SKM-1 (cell line): ENCODE data around the gene TMEM139.
A peak's percentile ranks its signal among the peaks of the same experiment; 100 is the strongest.

Source experiments
- DNase-seq: peaks from one replicate; lab custom pipeline; 2025; ENCODE audit not compliant: unreplicated experiment; lab: John Stamatoyannopoulos, UW

Gene TMEM139

DNA sequence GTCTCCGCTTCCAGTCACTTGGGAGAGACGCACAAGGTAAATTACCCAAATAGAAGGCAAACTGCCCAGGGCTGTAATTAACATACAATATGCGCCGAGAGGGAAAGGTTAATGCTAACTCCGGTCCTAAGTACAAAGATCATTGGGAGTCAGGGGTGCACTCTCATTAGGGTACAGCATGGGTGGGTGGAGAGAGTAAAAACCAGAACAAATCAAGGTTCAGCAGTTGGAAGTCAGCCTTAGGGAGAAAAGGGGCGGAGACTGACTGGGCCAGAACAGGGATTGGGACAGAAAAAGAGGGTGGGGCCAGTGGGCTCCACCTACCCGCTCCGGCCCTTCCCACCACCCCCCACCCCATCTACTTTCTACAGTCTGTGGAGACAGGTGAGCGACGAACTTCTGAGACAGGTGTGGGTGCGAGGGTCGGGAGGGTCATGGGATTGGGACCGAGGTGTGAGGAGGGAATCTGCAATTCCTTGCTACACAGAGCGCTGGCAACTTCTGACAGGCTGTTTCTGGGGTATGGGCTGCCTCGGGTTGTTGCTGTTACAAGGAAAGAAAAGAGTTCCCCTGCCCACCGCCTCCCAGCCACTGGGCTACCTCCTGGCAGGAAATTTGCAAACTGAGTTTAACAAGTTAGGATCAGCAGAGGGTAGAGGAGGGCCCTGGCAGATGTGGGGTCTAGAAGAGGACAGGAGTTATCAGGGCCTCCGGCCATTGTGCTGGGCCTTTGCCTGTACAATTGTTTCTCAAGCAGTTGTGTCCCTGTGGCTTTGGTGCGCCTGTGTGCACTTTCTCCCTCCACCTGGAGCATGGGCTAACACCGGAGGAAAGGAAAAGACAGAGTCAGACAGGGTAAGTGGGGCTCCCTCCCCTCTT, at the start of gene TMEM139:
Gene TMEM139 (plus strand): TSS at position 368 of the 879 bp plus-strand sequence. CDS start 1,000 bp downstream, outside the sequence.
- no peak for DNase-seq

DNA sequence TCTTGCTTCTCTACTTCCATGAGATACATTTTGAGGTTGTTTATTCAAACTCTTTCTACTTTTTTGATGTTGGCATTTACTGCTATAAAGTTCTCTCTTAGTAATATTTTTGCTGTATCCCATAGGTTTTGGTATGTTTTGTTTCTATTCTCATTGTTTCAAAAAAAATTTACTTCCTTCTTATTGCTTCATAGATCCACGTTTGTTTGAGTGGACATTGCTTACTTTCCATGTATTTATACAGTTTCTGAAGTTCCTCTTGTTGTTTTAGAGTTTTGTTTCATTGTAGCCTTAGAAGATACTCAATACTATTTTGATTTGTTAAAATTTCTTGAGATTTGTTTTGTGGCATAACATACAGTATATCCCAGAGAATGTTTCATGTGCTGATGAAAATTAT, 49.2 kb upstream of the TMEM139 start:
- DNase-seq = no peak

DNA sequence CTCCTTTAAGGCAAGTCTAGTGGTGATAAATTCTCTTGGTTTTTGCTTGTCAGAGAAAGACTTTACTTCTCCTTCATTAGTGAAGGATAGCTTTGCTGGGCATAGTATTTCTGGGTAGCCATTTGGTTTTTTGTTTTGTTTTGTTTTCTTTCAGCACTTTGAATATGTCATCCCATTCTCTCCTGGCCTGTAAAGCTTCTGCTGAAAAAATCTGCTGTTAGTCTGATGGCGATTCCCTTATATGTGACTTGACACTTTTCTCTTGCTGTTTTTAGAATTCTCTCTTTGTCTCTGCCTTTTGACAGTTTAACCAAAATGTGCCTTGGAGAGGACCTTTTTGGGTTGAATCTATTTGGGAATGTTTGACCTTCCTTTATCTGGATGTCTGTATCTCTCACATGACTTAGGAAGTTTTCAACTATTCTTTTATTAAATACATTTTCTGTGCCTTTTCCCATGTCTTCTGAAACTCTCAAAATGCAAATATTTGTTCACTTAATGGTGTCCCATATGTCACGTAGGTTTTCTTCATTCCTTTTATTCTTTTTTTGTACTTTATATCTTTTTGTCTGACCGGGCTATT, 48.3 kb upstream of the TMEM139 start:
- no peak for DNase-seq

DNA sequence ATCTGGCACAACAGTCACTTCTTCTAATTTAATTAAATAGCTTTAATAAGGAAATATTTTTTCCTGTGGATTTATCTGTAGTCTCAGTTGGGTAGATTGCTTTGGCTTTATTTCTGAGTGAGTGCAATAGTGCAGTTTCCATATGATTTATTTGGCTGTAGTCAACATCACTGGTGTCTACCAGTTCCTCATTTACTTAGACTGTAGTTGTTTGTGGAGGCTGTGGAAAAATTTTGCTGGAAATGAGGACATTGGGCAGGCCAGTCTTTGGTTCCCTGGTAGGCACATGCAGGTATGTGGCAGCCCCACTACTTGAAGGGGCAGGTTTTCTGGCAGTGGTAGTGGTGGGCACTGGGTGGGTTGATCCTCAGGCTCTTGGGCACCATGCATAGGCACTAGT, 47.4 kb upstream of the TMEM139 start:
- DNase-seq = no peak

DNA sequence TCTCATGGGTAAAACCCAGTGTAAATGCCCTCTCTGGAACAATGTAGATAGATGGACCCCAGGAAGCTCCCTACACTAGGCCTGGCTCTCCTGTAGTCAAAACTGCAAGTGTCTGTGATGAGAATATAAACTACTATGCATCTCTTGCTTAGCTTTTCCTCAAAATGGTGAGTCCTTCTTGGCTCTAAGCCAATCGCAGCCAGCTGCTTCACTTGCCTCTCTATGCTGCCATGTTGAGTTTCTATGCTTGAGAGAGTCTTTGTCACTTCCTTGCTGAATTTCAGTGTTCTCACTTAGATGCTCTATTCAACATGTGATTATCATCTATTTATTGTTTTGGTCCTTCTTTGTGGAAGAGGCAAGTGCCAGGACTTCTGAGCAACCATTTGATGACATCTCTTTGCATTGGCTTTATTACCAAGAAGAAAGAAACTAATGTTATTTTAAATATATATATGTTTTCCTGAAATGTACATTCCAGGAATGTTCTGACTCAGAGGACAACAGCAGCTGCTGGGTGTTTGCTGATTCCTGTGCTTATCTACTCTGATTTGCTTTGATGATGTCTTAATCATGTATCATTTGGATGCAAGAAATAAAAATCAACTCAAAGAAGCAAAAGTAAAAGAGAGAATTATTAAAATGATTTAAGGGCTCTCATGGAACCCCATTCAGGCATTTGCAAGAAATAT, 46.3 kb upstream of the TMEM139 start:
- DNase-seq = no peak

DNA sequence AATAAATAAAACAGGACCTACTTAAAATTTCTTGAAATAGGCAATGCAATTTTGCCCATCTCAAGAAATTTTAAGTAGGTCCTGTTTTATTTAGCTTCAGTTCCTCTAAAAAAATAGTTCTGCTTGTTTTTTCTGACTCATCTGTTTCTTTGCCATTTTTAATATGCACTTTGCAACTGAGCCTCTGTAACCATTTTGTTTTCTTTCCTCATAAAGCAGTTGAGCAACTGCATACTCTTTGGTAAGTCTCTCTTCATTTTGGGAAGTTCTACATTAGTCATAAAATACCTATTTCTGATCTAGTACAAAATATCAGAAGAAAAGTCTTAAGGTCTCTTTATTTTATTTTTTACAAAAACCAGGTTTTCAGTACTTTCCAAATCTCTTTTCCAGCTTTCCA, 44.9 kb upstream of the TMEM139 start:
- peak; percentile 86 for DNase-seq

DNA sequence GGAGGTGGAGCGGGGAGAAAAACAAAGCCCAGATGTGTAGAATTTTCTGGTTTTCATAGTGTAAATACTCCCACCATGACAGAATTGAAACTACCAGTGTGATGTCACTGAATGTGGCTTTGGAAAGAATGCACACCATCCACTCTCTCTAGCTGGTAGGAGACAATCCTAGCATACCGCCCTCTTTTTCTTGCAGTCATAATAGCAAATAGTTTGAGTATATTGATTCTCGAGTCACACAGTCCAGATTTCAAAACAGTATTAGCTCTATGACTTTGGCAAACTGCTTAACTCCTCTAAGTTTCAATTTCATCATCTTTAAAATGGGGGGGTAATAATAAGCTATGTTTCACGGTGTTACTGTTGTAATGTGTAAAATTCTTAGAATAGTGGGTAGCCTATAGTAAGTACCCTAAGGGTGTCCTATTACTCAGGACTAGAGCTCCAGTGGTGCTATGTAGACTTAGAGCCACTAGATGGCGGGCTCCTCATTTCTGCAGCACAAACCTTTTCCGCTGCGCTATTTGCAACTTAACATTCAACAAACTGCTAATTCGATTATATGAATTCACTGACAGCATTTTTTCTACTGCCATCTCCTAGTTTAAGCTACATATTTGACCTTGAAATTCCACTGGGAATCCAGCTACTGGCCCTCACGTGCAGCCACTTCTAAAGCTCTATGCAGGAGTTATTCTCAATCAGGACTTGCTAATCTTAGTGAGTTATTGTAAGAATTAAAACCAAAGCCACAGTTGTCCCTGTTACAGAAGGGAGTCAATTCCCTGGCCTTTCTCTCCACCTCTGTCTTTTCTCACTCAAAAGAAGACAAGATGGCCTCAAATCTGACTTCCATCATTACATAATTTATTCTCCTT, 44.2 kb upstream of the TMEM139 start:
- peak; percentile 66 for DNase-seq

DNA sequence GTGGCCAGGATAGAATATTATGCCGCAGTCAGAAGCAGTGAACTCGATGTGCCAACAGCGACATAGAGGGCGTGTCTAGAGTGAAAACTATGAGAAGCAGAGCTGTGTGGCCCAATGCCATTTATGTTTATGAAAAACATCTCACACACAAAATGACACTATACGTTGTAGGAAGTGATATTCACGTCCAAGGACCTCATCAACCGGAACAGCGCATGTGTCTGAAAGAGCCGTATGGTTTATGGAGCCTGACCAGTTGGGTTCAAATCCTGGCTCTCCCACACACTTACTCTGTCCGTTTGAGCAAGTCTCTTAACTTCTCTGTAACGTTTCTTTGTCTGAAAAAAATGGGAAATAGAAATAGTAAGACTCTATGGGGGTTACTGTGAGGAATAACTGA, 42.5 kb upstream of the TMEM139 start:
- DNase-seq = no peak

DNA sequence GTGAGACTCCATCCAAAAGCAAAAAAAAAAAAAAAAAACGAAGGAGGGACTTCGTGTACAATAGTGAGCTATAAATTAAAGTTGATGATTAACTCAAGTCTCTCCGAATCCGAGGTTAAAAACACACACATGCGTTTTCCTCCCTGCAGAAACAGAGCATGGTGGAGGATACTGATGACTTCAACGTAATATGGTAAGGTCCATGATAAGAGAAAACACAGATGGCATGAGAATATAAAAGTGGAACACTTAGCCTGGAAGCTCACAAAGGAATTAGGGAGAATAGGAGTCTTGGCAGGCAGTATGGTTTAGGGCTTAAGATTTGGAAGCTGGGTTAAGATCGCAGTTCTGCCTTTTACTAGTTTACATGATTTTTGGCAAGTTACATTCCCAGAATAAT, 41.6 kb upstream of the TMEM139 start:
- no peak for DNase-seq

DNA sequence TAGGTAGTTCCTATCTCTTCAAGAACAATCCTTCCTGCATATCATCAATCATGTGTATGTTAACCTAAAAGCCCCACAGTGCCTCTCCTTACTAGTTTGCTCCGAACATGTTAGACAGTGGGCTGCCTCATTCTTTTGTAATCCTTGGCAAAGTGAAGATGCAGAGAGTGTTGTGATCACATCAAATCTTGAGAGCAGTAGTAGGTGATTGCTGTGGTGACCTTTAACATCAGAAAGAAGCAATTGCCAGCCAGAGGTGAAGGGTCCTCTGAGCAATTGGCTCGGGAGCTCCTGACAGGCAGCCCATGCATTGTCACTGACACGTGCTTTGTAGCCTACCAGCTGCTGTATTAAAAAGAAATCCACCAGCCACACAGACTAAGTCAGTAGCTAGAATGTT, 41.1 kb upstream of the TMEM139 start:
- no peak for DNase-seq

DNA sequence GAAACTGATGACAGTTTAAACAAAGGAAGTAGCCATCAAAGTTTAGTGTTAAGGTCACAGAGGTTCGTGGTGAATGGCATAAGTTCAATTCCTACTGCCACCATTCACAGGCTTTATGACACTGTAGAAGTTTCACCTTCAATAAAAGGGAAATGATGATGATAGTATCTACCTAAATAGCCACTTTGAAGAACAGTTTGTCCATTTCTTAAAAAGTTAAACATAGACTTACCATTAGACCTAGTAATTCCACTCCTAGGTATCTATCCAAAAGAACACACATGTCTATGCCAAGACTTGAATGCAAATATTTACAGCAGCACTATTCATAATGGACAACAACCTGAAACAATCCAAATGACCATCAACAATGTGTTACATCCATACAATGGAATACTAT, 40.4 kb upstream of the TMEM139 start:
- DNase-seq = no peak

DNA sequence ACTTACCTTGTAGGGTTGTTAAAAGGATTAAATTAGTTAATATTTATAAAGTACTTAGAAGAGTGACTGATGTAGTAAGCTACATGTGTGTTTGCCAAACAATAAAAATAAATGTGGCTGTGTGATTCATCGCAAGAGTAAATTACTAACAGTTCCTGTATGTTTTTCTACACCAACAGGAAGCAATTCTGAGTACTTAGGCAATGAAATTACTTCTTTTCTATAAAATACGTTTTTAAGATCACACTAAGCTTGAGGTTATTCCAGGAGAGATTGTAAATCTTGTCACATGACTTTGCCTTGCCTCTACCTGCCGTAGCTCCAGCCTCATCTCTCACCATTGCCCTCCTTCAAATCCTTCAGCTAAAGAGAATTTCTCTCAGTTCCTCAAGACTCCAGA, 39.6 kb upstream of the TMEM139 start:
- DNase-seq = no peak

DNA sequence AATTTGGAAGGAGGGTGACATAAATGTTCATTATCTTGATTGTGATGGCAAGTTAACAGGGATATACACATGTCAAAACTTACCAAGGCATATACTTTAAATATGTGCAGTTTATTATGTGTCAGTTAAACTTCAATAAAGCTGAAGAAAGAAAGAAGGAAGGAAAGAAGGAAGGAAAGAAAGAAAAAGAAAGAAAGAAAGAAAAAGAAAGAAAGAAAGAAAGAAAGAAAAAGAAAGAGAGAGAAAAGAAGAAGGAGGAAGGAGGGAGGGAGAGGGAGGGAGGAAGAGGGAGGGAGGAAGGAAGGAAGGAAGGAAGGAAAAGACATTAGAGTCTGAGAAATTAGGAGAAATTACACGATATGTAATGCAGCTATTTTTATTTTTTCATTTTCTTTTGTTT, 37.4 kb upstream of the TMEM139 start:
- no peak for DNase-seq

DNA sequence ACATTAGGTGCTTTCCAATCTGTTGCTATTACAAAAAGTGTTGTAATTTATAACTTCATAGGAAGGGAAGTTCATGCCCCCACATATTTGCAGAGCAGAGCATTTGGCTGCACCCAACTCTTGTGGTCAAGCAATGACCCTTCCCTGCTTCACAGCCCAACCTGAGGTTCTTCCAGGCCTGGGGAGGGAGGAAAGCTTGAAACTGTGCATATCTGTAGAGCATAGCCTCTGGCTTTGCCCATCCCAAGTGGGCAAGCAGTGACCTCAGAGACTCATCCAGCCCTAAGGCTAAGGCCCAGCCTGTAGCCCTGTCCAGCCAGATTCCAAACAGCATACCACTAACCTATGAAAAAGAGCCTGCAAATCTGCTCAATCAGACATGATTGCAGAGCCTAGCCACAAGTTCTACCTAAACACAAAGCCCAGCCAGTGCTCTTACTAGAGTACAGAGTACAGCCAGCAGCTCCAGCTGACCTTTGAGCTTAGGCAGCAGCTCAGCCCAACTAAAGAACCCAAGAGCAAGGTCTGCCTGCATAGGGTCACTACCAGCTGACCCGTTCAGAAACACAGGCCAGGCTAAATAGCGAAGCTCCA, 35.9 kb upstream of the TMEM139 start:
- DNase-seq = no peak

DNA sequence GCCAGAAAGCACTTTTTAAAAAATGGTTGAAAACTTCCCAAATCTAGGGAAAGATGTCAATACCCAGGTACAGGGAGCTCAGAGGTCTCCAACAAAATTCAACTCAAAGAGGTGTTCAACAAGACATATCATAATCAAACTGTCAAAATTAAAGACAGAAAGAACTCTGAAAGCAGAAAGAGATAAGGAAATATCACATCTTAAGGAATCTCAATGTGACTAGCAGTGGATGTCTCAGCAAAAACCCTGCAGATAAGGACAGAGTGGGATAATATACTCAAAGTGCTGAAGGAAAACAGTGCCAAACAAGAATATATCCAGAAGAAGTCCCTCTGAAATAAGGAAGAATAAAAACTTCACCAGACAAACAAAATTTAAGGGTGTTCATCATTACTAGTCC, 34.6 kb upstream of the TMEM139 start:
- DNase-seq = no peak

DNA sequence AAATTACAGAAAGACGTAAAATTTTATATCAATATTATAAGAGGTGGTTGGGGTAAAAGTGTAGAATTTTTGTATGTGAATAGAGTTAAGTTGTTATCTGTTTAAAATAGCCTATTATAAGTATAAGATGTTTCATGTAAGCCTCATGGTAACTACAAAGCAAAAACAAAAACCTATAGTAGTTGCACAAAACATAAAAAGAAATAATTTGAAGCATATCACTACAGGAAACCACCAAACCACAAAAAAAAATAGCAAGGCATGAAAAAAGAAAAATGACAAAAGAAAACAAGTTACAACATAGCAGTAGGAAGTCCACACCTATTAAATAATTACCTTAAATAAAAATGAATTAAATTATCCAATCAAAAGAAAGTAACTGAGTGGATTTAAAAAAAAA, 33.9 kb upstream of the TMEM139 start:
- DNase-seq = no peak

DNA sequence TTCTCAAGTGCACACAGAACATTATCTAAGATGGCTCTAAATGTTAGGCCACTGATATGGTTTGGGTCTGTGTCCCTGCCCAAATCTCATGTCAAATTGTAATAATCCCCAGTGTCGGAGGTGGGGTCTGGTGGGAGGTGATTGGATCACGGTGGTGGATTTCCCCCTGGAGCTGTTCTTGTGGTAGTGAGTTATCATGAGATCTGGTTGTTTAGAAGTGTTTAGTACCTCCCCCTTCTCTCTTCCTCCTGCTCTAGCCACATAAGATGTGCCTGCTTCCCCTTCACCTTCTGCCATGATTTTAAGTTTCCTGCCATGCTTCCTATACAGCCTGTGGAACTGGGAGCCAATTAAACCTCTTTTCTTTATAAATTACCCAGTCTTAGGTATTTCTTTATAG, 32.8 kb upstream of the TMEM139 start:
- no peak for DNase-seq

DNA sequence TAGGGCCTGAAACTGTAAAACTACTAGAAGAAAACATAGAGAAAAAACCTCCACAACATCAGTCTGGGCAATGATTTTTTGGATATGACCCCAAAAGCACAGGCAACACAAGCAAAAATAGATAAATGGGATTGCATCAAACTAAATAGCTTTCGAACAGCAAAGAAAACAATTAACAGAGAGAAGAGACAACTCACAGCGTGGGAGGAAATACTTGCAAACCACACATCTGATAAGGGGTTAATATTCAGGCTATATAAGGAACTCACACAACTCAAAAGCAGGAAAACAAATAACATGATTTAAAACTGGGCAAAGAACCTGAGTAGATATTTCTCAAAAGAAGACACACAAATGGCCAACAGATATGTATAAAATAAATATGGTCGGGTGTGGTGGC, 29.2 kb upstream of the TMEM139 start:
- DNase-seq = no peak

DNA sequence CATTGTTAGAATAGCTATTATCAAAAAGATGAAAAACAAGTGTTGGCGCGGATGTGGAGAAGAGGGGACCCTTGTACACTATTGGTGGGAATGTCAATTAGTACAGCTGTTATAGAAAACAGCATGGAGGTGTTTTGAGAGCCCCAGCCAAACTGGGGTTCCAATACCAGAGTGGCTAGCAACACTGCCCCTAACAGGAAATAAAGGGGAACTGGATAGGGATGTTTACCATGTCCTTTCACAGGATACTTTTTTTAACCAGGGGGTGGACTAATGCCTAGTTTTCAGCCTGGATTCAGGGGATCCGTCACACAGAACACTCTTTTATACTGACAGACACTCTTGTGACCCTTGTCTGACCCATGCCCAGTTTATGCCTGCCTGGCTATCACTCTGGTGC, 28.4 kb upstream of the TMEM139 start:
- no peak for DNase-seq

DNA sequence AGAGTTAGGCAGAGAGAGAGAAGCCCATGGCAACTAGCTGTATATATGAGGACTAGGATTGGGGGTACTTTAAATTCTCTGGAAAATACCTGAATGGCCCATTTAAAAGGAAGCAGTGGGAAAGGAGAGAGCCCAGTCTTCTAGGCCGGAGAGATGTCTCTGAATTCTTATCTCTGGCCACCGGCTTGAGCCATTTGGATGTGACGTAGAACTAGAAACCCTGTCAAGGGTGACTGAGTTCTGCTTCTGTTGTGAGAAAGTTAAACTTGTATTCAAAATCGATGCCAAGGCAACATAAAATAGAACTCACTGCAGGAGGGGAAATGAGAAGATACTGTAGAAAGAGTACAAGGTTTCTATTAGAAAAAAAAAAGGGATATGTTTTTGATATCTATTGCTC, 27.8 kb upstream of the TMEM139 start:
- no peak for DNase-seq

DNA sequence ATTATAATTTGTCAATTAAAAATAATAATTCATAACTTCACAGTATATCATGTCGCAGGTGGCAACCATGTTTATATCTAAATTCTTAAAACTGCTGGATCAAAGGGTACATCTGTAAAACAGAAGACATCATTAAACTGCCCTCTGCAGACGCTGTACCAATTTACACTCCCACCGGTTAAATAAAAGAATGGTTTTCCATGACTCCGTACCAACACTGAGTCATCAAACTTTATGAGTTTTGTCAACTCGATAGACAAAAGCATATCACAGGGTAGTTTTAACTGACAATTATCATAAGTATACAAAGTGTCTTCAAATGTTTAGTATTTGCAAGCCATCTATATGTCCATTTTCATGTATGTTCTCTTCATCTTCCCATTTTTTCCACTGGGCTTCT, 27.3 kb upstream of the TMEM139 start:
- no peak for DNase-seq
